HEK293T (cell line): ENCODE results near the gene ZCCHC24.

Experiments used
- BHLHE40 ChIP-seq: fragments of 450-650 bp; IDR thresholded peaks from 2 replicates; pipeline ENCODE4 v1.6.1; 2016; ENCODE audit warnings: mild to moderate bottlenecking, moderate library complexity, borderline replicate concordance
- CTBP1 ChIP-seq: fragments of 450-650 bp; IDR thresholded peaks from 2 replicates; pipeline ENCODE4 v1.6.1; 2016; ENCODE audit warnings: borderline replicate concordance
- FOXK2 ChIP-seq: fragments of 450-650 bp; IDR thresholded peaks from 2 replicates; pipeline ENCODE4 v1.6.1; 2016; ENCODE audit warnings: mild to moderate bottlenecking
- FOXM1 ChIP-seq: fragments of 450-650 bp; IDR thresholded peaks from 2 replicates; pipeline ENCODE4 v1.6.1; 2017; ENCODE audit warnings: mild to moderate bottlenecking, borderline replicate concordance
- L3MBTL2 ChIP-seq: fragments of 450-650 bp; conservative IDR thresholded peaks from 2 replicates; pipeline ENCODE4 v1.6.1; 2016; ENCODE audit warnings: mild to moderate bottlenecking
- SP1 ChIP-seq: fragments of 450-650 bp; IDR thresholded peaks from 2 replicates; pipeline ENCODE4 v1.6.1; 2017
- SUZ12 ChIP-seq: fragments of 450-650 bp; IDR thresholded peaks from 2 replicates; pipeline ENCODE4 v1.6.1; 2016; ENCODE audit warnings: mild to moderate bottlenecking
- TF ChIP-seq, protein P1 (sequence below): fragments of 450-650 bp; IDR thresholded peaks from 2 replicates; pipeline ENCODE4 v1.6.1; 2016

DNA sequence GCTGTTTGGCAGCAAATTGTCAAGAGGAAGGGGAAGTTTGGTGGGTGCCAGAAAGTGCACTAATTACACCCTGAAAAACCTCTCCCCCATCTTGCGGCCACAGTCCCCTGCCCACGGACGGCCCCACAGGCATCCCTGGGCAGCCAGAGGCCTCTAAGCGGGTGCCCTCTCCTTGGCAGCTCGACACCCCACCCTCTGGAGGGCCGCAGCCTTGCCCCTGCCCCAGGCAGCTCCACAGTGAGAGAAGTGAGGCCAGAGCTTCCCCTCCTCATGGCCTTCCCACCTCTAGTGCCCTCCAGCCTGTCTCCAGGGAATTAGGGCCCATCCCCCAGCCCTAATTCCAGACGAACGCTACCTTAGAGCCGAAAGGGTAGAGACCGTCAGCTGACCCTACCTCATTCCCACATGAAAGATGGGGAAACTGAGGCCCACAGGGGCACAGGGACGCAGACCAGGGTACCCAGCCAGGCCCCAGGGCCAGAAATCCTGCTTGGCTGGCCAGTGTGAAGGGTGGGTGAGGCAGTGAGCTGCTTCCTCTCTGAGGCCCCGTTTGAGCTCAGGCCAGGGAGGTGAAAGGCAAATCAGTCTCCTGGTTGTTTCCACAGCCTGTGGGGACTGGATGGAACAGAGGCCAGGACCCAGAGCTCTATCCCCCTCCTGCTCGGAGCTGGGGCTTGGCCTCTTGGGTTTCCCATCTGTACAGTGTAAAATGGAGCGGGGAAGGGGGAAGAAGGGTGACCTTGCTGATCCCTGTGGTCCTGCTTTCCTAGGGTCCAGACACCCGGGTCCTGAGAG is 10.0 kb downstream of the ZCCHC24 start:
- TF ChIP-seq, protein P1, sequence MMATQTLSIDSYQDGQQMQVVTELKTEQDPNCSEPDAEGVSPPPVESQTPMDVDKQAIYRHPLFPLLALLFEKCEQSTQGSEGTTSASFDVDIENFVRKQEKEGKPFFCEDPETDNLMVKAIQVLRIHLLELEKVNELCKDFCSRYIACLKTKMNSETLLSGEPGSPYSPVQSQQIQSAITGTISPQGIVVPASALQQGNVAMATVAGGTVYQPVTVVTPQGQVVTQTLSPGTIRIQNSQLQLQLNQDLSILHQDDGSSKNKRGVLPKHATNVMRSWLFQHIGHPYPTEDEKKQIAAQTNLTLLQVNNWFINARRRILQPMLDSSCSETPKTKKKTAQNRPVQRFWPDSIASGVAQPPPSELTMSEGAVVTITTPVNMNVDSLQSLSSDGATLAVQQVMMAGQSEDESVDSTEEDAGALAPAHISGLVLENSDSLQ: no peak
- no peak for TF ChIP-seq SUZ12
- no peak for TF ChIP-seq FOXM1
- TF ChIP-seq CTBP1: no peak
- no peak for TF ChIP-seq L3MBTL2
- TF ChIP-seq FOXK2: no peak
- TF ChIP-seq BHLHE40: no peak
- TF ChIP-seq SP1: no peak
